Urinary bladder (tissue), 4 donors: ENCODE results near the gene HOXC13. TPM values are rescaled to one million over a fixed set of nuclear protein-coding genes. Genes with fewer than 3 reads are reported as not detected.
A peak's percentile ranks its signal among the peaks of the same experiment; 100 is the strongest.

Source experiments
- DNase-seq: peaks from one replicate; pipeline ENCODE4 v3.0.0-alpha.2; 2015; ENCODE audit errors: extremely low spot score
- H3K27ac ChIP-seq: one replicate; pipeline ENCODE4 v1.5.1; 2013; ENCODE audit warnings: low read depth, mild to moderate bottlenecking, moderate library complexity
- H3K36me3 ChIP-seq: one replicate; pipeline ENCODE4 v1.6.1; 2013; ENCODE audit warnings: mild to moderate bottlenecking, moderate library complexity; ENCODE audit not compliant: insufficient read depth
- H3K4me1 ChIP-seq: one replicate; pipeline ENCODE4 v1.6.1; 2013; ENCODE audit warnings: mild to moderate bottlenecking, moderate library complexity; ENCODE audit not compliant: insufficient read depth
- H3K4me3 ChIP-seq: one replicate; pipeline ENCODE4 v1.5.1; 2013; ENCODE audit warnings: low read depth, low read length
- WGBS: extraction: QIAGEN DNeasy Blood & Tissue Kit; methylation state at CpG from one replicate; pipeline ENCODE4 v1.1.7; 2013; 5-methylcytosine and 5-hydroxymethylcytosine counted together
- polyA plus RNA-seq: library from polyadenylated mRNA; stranded (reverse); fragments of 200-250 nt; gene quantifications from one replicate; pipeline ENCODE4 v1.2.3, GENCODE V29; 2013
- total RNA-seq: library from RNA; depleted of rRNA; stranded (reverse); fragments of >200 nt; gene quantifications from one replicate; pipeline ENCODE4 v1.2.3, GENCODE V29; 2014
- donor health status: healthy with polysubstance abuse.
- donor health status: healthy.

HOXC13 gene
- total and polyA plus RNA-seq, 2 donors, result 0.19 TPM; not detected in 1

- DNase-seq, result no peak
- H3K36me3 ChIP-seq, result no peaks in the 10 kb centered on the region
- H3K4me3 ChIP-seq, result peak overlapping the region; percentile 42
- WGBS, result 6% methylated on average over 25 of the region's 25 CpGs
- no peak overlapping the region for H3K27ac ChIP-seq
- peaks cover 3% of the 10 kb centered on the region for H3K4me1 ChIP-seq
These were observed 36.4 kb downstream of the HOXC13 start for GRCh38 chr12:53975064-53975471.

- H3K4me1 ChIP-seq, result peaks cover 3% of the 10 kb centered on the region
- no peak for DNase-seq
- H3K4me3 ChIP-seq, result peak overlapping the region; percentile 42
- H3K27ac ChIP-seq, result no peak overlapping the region
- WGBS, result 48% methylated on average over 31 of the region's 31 CpGs
- no peaks in the 10 kb centered on the region for H3K36me3 ChIP-seq
These were observed 37.0 kb downstream of the HOXC13 start for GRCh38 chr12:53975479-53976152.

- Histone ChIP-seq H3K36me3 (no peaks in the 10 kb centered on the region), H3K27ac (no peak overlapping the region), H3K4me1 (peaks cover 3% of the 10 kb centered on the region), H3K4me3 (no peak overlapping the region)
- no peak for DNase-seq
- 46% methylated on average over 21 of the region's 21 CpGs for WGBS
These were observed 37.7 kb downstream of the HOXC13 start for GRCh38 chr12:53976172-53976822.

GRCh38 chr12:53976823-53977595 lies 38.4 kb downstream of the HOXC13 start:
- peaks cover 3% of the 10 kb centered on the region for H3K4me1 ChIP-seq
- H3K27ac ChIP-seq, result no peak overlapping the region
- 55% methylated on average over 9 of the region's 9 CpGs for WGBS
- no peak overlapping the region for H3K4me3 ChIP-seq
- DNase-seq, result no peak
- no peaks in the 10 kb centered on the region for H3K36me3 ChIP-seq

GRCh38 chr12:53977596-53978445 lies 39.2 kb downstream of the HOXC13 start:
- 26% methylated on average over 11 of the region's 11 CpGs for WGBS
- no peak for DNase-seq
- no peaks in the 10 kb centered on the region for H3K36me3 ChIP-seq
- peaks cover 3% of the 10 kb centered on the region for H3K4me1 ChIP-seq
- H3K4me3 ChIP-seq, result no peak overlapping the region
- H3K27ac ChIP-seq, result no peak overlapping the region

GRCh38 chr12:53978477-53979356 lies 40.1 kb downstream of the HOXC13 start:
- DNase-seq, result no peak
- H3K27ac ChIP-seq, result no peak overlapping the region
- no peaks in the 10 kb centered on the region for H3K36me3 ChIP-seq
- H3K4me3 ChIP-seq, result no peak overlapping the region
- 33% methylated on average over 15 of the region's 15 CpGs for WGBS
- H3K4me1 ChIP-seq, result peaks cover 3% of the 10 kb centered on the region

- H3K4me1 ChIP-seq, result no peaks in the 10 kb centered on the region
- H3K27ac ChIP-seq, result no peak overlapping the region
- H3K36me3 ChIP-seq, result no peaks in the 10 kb centered on the region
- DNase-seq, result no peak
- no peak overlapping the region for H3K4me3 ChIP-seq
- 74% methylated on average over 7 of the region's 7 CpGs for WGBS
These were observed 41.6 kb downstream of the HOXC13 start for GRCh38 chr12:53980104-53980801.

- DNase-seq, result no peak
- no peak overlapping the region for H3K4me3 ChIP-seq
- WGBS, result 69% methylated on average over 15 of the region's 15 CpGs
- no peaks in the 10 kb centered on the region for H3K36me3 ChIP-seq
- H3K27ac ChIP-seq, result no peak overlapping the region
- H3K4me1 ChIP-seq, result no peaks in the 10 kb centered on the region
These were observed 42.3 kb downstream of the HOXC13 start for GRCh38 chr12:53980802-53981496.

GRCh38 chr12:53981634-53982565 lies 43.3 kb downstream of the HOXC13 start:
- Histone ChIP-seq H3K36me3 (no peaks in the 10 kb centered on the region), H3K27ac (no peak overlapping the region), H3K4me3 (no peak overlapping the region), H3K4me1 (no peaks in the 10 kb centered on the region)
- 69% methylated on average over 30 of the region's 30 CpGs for WGBS
- DNase-seq, result no peak

GRCh38 chr12:53982648-53983567 lies 44.3 kb downstream of the HOXC13 start:
- Histone ChIP-seq H3K36me3 (no peaks in the 10 kb centered on the region), H3K4me1 (no peaks in the 10 kb centered on the region), H3K4me3 (no peak overlapping the region), H3K27ac (no peak overlapping the region)
- no peak for DNase-seq
- 62% methylated on average over 26 of the region's 26 CpGs for WGBS
